Mononuclear cell (primary cell): ENCODE results near the gene HNRNPU. TPM values are rescaled to one million over a fixed set of nuclear protein-coding genes. Genes with fewer than 3 reads are reported as not detected.

Experiments
- H3K27me3 ChIP-seq: 2 replicates; pipeline ENCODE4 v1.6.0; 2011; ENCODE audit warnings: low read length, control low read depth; ENCODE audit not compliant: insufficient read depth
- H3K4me1 ChIP-seq: 2 replicates; pipeline ENCODE4 v1.5.1; 2011; ENCODE audit warnings: mild to moderate bottlenecking, low read length, control low read depth; ENCODE audit not compliant: insufficient read depth
- H3K4me3 ChIP-seq: 2 replicates; pipeline ENCODE4 v1.5.1; 2011; ENCODE audit warnings: mild to moderate bottlenecking, low read length, moderate library complexity
- H3K9me3 ChIP-seq: 2 replicates; pipeline ENCODE4 v1.5.1; 2011; ENCODE audit warnings: low read depth, mild to moderate bottlenecking, control low read depth, low read length
- total RNA-seq: library from RNA; depleted of rRNA; stranded (reverse); fragments of >200 nt; gene quantifications from one replicate; pipeline ENCODE4 v1.2.3, GENCODE V29; 2012

Gene HNRNPU
- 436 TPM for total RNA-seq

- peaks cover 36% of the 10 kb centered on the region for H3K4me1 ChIP-seq
- H3K9me3 ChIP-seq: no peaks in the 10 kb centered on the region
- no peaks in the 10 kb centered on the region for H3K27me3 ChIP-seq
- peak within 1 kb of the TSS; percentile 100 for H3K4me3 ChIP-seq
Observed at GRCh38 chr1:244864253-244865027, at the start of gene HNRNPU. Gene HNRNPU, minus strand, starts transcription at chr1:244864543. Its CDS starts 236 bp downstream, at chr1:244864307.

GRCh38 chr1:244913806-244914205 lies 49.5 kb upstream of the HNRNPU start:
- H3K27me3 ChIP-seq: no peaks in the 10 kb centered on the region

GRCh38 chr1:244904119-244904518 lies 39.8 kb upstream of the HNRNPU start:
- no peaks in the 10 kb centered on the region for H3K27me3 ChIP-seq
- no peaks in the 10 kb centered on the region for H3K4me1 ChIP-seq
- no peak overlapping the region for H3K4me3 ChIP-seq
- no peaks in the 10 kb centered on the region for H3K9me3 ChIP-seq

More at GRCh38 chr1:244913806-244914205, 49.5 kb upstream of the HNRNPU start:
- no peak overlapping the region for H3K4me3 ChIP-seq
- peaks cover 3% of the 10 kb centered on the region for H3K4me1 ChIP-seq
- no peaks in the 10 kb centered on the region for H3K9me3 ChIP-seq

- no peaks in the 10 kb centered on the region for H3K27me3 ChIP-seq
- no peak overlapping the region for H3K4me3 ChIP-seq
- no peaks in the 10 kb centered on the region for H3K9me3 ChIP-seq
- H3K4me1 ChIP-seq: no peaks in the 10 kb centered on the region
Observed at GRCh38 chr1:244901400-244902015, 37.2 kb upstream of the HNRNPU start.

- Histone ChIP-seq H3K4me3 (no peak overlapping the region), H3K4me1 (no peaks in the 10 kb centered on the region), H3K9me3 (no peaks in the 10 kb centered on the region), H3K27me3 (no peaks in the 10 kb centered on the region)
Observed at GRCh38 chr1:244897476-244898254, 33.3 kb upstream of the HNRNPU start.

- Histone ChIP-seq H3K4me3 (no peak overlapping the region), H3K9me3 (no peaks in the 10 kb centered on the region), H3K4me1 (no peaks in the 10 kb centered on the region), H3K27me3 (no peaks in the 10 kb centered on the region)
Observed at GRCh38 chr1:244896550-244896949, 32.2 kb upstream of the HNRNPU start.

- no peaks in the 10 kb centered on the region for H3K27me3 ChIP-seq
- H3K9me3 ChIP-seq: no peaks in the 10 kb centered on the region
- no peak overlapping the region for H3K4me3 ChIP-seq
- H3K4me1 ChIP-seq: no peaks in the 10 kb centered on the region
Observed at GRCh38 chr1:244893836-244894235, 29.5 kb upstream of the HNRNPU start.

GRCh38 chr1:244887281-244887680 lies 22.9 kb upstream of the HNRNPU start:
- no peak overlapping the region for H3K4me3 ChIP-seq
- H3K27me3 ChIP-seq: no peaks in the 10 kb centered on the region
- no peaks in the 10 kb centered on the region for H3K9me3 ChIP-seq
- no peaks in the 10 kb centered on the region for H3K4me1 ChIP-seq

- H3K4me1 ChIP-seq: no peaks in the 10 kb centered on the region
- no peaks in the 10 kb centered on the region for H3K27me3 ChIP-seq
- H3K9me3 ChIP-seq: no peaks in the 10 kb centered on the region
- H3K4me3 ChIP-seq: no peak overlapping the region
Observed at GRCh38 chr1:244881552-244882280, 17.4 kb upstream of the HNRNPU start.

GRCh38 chr1:244878681-244879080 lies 14.3 kb upstream of the HNRNPU start:
- Histone ChIP-seq H3K9me3 (no peaks in the 10 kb centered on the region), H3K27me3 (no peaks in the 10 kb centered on the region), H3K4me1 (no peaks in the 10 kb centered on the region), H3K4me3 (no peak overlapping the region)

- no peaks in the 10 kb centered on the region for H3K4me1 ChIP-seq
- H3K4me3 ChIP-seq: no peak overlapping the region
- no peaks in the 10 kb centered on the region for H3K9me3 ChIP-seq
- no peaks in the 10 kb centered on the region for H3K27me3 ChIP-seq
Observed at GRCh38 chr1:244876228-244876910, 12.0 kb upstream of the HNRNPU start.

GRCh38 chr1:244874974-244875579 lies 10.7 kb upstream of the HNRNPU start:
- Histone ChIP-seq H3K9me3 (no peaks in the 10 kb centered on the region), H3K4me1 (no peaks in the 10 kb centered on the region), H3K4me3 (no peak overlapping the region), H3K27me3 (no peaks in the 10 kb centered on the region)

GRCh38 chr1:244869950-244870349 lies 5.6 kb upstream of the HNRNPU start:
- no peaks in the 10 kb centered on the region for H3K27me3 ChIP-seq
- peaks cover 7% of the 10 kb centered on the region for H3K4me1 ChIP-seq
- no peak overlapping the region for H3K4me3 ChIP-seq
- no peaks in the 10 kb centered on the region for H3K9me3 ChIP-seq

- Histone ChIP-seq H3K4me3 (no peak overlapping the region), H3K4me1 (peaks cover 8% of the 10 kb centered on the region), H3K9me3 (no peaks in the 10 kb centered on the region), H3K27me3 (no peaks in the 10 kb centered on the region)
Observed at GRCh38 chr1:244869364-244869827, 5.1 kb upstream of the HNRNPU start.
